HepG2 (cell line): Measurements from ENCODE around the gene ATG4D. TPM values are rescaled to one million over a fixed set of nuclear protein-coding genes. Genes with fewer than 3 reads are reported as not detected.

Experiments used
- DNMT3B ChIP-seq: conservative IDR thresholded peaks from 2 replicates; pipeline ENCODE4 v1.6.1; 2016; ENCODE audit warnings: missing biosample characterization, control low read depth
- FIP1L1 ChIP-seq: fragments of 200-400 bp; formaldehyde crosslinking; IDR thresholded peaks from 2 replicates; pipeline ENCODE4 v1.6.1; 2018; ENCODE audit warnings: low read depth, mild to moderate bottlenecking, low read length, moderate library complexity, borderline replicate concordance; ENCODE audit not compliant: insufficient read depth
- HMG20B ChIP-seq: conservative IDR thresholded peaks from 2 replicates; pipeline ENCODE4 v1.6.1; 2016; ENCODE audit warnings: missing genetic modification reagents, missing compliant biosample characterization
- MXD1 ChIP-seq: sonication (generic); formaldehyde crosslinking; IDR thresholded peaks from 2 replicates; pipeline ENCODE4 v1.4.0; 2020; ENCODE audit warnings: mild to moderate bottlenecking, missing genetic modification reagents
- RORA ChIP-seq: sonication (generic); formaldehyde crosslinking; IDR thresholded peaks from 2 replicates; pipeline ENCODE4 v1.5.0; 2020; ENCODE audit warnings: mild to moderate bottlenecking, missing genetic modification reagents, moderate library complexity
- TFAP4 ChIP-seq: sonication (generic); IDR thresholded peaks from 2 replicates; pipeline ENCODE4 v1.6.1; 2016; ENCODE audit warnings: low read depth, borderline replicate concordance
- ZC3H4 ChIP-seq: sonication (generic); formaldehyde crosslinking; IDR thresholded peaks from 2 replicates; pipeline ENCODE4 v1.4.0; 2020; ENCODE audit warnings: missing genetic modification reagents, borderline replicate concordance
- ZFP36 ChIP-seq: fragments of 150-350 bp; IDR thresholded peaks from 2 replicates; pipeline ENCODE4 v1.6.1; 2018; ENCODE audit warnings: borderline replicate concordance, low read length, low read depth; ENCODE audit not compliant: partially characterized antibody
- ZNF101 ChIP-seq: sonication (generic); formaldehyde crosslinking; IDR thresholded peaks from 2 replicates; pipeline ENCODE4 v1.4.0; 2020; ENCODE audit warnings: mild to moderate bottlenecking, low read depth, missing genetic modification reagents, borderline replicate concordance
- ZNF367 ChIP-seq: sonication (generic); formaldehyde crosslinking; IDR thresholded peaks from 2 replicates; pipeline ENCODE4 v1.4.0; 2020; ENCODE audit warnings: missing genetic modification reagents, borderline replicate concordance
- ZNF709 ChIP-seq: sonication (generic); formaldehyde crosslinking; IDR thresholded peaks from 2 replicates; pipeline ENCODE4 v1.5.0; 2020; ENCODE audit warnings: mild to moderate bottlenecking, missing genetic modification reagents
- ZSCAN12 ChIP-seq: sonication (generic); formaldehyde crosslinking; IDR thresholded peaks from 2 replicates; pipeline ENCODE4 v1.9.0; 2021; ENCODE audit warnings: mild to moderate bottlenecking, missing genetic modification reagents
- ZSCAN30 ChIP-seq: sonication (generic); formaldehyde crosslinking; IDR thresholded peaks from 2 replicates; pipeline ENCODE4 v1.5.0; 2020; ENCODE audit warnings: mild to moderate bottlenecking, missing genetic modification reagents
- polyA plus RNA-seq, 8 experiments: library from polyadenylated mRNA; depleted of rRNA in 3 of 8; stranded (reverse) in 7 of 8; unstranded in 1 of 8; fragments of >200 nt; fragmentation: Illumina TruSeq in 4 of 8; extraction: Trizol in 4 of 8; gene quantifications; 2 replicates each; pipeline versions ENCODE4 v1.2.1 to v1.2.3, GENCODE V29; 2011 to 2016; ENCODE audit warnings: low read depth in 4 of 8, missing spikeins in 1 of 8, mixed read lengths in 1 of 8; ENCODE audit not compliant: insufficient read depth in 1 of 8
- total RNA-seq, 5 experiments: library from RNA; depleted of rRNA; stranded (reverse); fragments of >200 nt; fragmentation: Illumina TruSeq; extraction: Trizol; gene quantifications; 2 replicates each; pipeline ENCODE4 v1.2.3, GENCODE V29; 2016; ENCODE audit warnings: low read depth in 1 of 5
- TF ChIP-seq, protein P1 (sequence below): sonication (generic); formaldehyde crosslinking; IDR thresholded peaks from 2 replicates; pipeline ENCODE4 v1.4.0; 2020; ENCODE audit warnings: missing genetic modification reagents
- TF ChIP-seq, protein P2 (sequence below): sonication (generic); formaldehyde crosslinking; IDR thresholded peaks from 2 replicates; pipeline ENCODE4 v1.9.0; 2022; ENCODE audit warnings: missing genetic modification reagents, mild to moderate bottlenecking, borderline replicate concordance
- TF ChIP-seq, protein P3 (sequence below): sonication (generic); formaldehyde crosslinking; IDR thresholded peaks from 2 replicates; pipeline ENCODE4 v1.5.0; 2020; ENCODE audit warnings: mild to moderate bottlenecking, missing genetic modification reagents, borderline replicate concordance
- TF ChIP-seq, protein P4 (sequence below), 2 experiments: sonication (generic) in 1 of 2; formaldehyde crosslinking in 1 of 2; IDR thresholded peaks; 2 replicates each; pipeline versions ENCODE4 v1.4.0 to v1.6.1; 2018 to 2020; ENCODE audit warnings: missing genetic modification reagents in 2 of 2, borderline replicate concordance in 1 of 2, low read depth in 1 of 2, mild to moderate bottlenecking in 1 of 2, missing biosample characterization in 1 of 2

ATG4D gene
- total and polyA plus RNA-seq, 2 of the 13 experiments (the other 11 are each of a cell fraction or from before 2014, with no cell fraction given), result 17.8 to 19.0 TPM

DNA sequence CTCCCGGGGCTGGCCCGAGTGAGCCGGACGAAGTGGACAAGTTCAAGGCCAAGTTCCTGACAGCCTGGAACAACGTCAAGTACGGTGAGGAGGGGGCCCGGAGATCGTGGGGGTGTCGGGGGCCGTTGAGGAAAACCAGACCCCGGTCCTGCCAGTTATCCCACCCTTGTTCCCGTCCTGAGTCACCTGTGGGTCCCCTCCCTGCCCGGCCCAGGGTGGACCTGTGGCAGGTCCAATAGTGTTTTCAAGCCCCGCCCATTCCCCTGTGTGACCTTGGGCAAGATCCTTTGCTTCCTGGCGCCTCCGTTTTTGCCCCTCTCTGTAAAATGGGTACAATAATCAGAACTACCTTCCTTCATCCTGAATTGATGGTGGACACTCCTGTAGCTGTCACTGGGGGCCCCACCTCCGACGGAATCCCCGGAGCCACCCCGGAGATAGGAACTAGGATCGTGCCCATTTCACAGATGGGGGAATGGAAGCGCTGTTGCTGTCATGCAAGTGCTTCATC lies 593 bp downstream of the ATG4D start (continued):
- TF ChIP-seq RORA, result no peak
- no peak for TF ChIP-seq HMG20B (CRISPR knock-in tag)
- TF ChIP-seq, protein P1, sequence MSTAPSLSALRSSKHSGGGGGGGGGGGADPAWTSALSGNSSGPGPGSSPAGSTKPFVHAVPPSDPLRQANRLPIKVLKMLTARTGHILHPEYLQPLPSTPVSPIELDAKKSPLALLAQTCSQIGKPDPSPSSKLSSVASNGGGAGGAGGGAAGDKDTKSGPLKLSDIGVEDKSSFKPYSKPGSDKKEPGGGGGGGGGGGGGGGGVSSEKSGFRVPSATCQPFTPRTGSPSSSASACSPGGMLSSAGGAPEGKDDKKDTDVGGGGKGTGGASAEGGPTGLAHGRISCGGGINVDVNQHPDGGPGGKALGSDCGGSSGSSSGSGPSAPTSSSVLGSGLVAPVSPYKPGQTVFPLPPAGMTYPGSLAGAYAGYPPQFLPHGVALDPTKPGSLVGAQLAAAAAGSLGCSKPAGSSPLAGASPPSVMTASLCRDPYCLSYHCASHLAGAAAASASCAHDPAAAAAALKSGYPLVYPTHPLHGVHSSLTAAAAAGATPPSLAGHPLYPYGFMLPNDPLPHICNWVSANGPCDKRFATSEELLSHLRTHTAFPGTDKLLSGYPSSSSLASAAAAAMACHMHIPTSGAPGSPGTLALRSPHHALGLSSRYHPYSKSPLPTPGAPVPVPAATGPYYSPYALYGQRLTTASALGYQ (CRISPR knock-in tag), result no peak
- no peak for TF ChIP-seq ZSCAN30 (CRISPR knock-in tag)
- no peak for TF ChIP-seq ZNF367 (CRISPR knock-in tag)
- TF ChIP-seq, protein P2, sequence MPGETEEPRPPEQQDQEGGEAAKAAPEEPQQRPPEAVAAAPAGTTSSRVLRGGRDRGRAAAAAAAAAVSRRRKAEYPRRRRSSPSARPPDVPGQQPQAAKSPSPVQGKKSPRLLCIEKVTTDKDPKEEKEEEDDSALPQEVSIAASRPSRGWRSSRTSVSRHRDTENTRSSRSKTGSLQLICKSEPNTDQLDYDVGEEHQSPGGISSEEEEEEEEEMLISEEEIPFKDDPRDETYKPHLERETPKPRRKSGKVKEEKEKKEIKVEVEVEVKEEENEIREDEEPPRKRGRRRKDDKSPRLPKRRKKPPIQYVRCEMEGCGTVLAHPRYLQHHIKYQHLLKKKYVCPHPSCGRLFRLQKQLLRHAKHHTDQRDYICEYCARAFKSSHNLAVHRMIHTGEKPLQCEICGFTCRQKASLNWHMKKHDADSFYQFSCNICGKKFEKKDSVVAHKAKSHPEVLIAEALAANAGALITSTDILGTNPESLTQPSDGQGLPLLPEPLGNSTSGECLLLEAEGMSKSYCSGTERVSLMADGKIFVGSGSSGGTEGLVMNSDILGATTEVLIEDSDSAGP (CRISPR knock-in tag), result peak; percentile 28; the same call in 1 of the 2 replicates
- TF ChIP-seq DNMT3B (CRISPR knock-in tag), result no peak
- TF ChIP-seq ZFP36, result no peak
- no peak for TF ChIP-seq ZNF101 (CRISPR knock-in tag)
- no peak for TF ChIP-seq ZC3H4
- TF ChIP-seq MXD1 (CRISPR knock-in tag), result no peak
- no peak for TF ChIP-seq TFAP4
- TF ChIP-seq, protein P3, sequence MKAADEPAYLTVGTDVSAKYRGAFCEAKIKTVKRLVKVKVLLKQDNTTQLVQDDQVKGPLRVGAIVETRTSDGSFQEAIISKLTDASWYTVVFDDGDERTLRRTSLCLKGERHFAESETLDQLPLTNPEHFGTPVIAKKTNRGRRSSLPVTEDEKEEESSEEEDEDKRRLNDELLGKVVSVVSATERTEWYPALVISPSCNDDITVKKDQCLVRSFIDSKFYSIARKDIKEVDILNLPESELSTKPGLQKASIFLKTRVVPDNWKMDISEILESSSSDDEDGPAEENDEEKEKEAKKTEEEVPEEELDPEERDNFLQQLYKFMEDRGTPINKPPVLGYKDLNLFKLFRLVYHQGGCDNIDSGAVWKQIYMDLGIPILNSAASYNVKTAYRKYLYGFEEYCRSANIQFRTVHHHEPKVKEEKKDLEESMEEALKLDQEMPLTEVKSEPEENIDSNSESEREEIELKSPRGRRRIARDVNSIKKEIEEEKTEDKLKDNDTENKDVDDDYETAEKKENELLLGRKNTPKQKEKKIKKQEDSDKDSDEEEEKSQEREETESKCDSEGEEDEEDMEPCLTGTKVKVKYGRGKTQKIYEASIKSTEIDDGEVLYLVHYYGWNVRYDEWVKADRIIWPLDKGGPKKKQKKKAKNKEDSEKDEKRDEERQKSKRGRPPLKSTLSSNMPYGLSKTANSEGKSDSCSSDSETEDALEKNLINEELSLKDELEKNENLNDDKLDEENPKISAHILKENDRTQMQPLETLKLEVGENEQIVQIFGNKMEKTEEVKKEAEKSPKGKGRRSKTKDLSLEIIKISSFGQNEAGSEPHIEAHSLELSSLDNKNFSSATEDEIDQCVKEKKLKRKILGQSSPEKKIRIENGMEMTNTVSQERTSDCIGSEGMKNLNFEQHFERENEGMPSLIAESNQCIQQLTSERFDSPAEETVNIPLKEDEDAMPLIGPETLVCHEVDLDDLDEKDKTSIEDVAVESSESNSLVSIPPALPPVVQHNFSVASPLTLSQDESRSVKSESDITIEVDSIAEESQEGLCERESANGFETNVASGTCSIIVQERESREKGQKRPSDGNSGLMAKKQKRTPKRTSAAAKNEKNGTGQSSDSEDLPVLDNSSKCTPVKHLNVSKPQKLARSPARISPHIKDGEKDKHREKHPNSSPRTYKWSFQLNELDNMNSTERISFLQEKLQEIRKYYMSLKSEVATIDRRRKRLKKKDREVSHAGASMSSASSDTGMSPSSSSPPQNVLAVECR, result no peak
- no peak for TF ChIP-seq ZSCAN12 (CRISPR knock-in tag)
- TF ChIP-seq, protein P4, sequence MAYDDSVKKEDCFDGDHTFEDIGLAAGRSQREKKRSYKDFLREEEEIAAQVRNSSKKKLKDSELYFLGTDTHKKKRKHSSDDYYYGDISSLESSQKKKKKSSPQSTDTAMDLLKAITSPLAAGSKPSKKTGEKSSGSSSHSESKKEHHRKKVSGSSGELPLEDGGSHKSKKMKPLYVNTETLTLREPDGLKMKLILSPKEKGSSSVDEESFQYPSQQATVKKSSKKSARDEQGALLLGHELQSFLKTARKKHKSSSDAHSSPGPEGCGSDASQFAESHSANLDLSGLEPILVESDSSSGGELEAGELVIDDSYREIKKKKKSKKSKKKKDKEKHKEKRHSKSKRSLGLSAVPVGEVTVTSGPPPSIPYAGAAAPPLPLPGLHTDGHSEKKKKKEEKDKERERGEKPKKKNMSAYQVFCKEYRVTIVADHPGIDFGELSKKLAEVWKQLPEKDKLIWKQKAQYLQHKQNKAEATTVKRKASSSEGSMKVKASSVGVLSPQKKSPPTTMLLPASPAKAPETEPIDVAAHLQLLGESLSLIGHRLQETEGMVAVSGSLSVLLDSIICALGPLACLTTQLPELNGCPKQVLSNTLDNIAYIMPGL (CRISPR knock-in tag; IDR thresholded peaks at IDR 0.05; ENCODE audit: borderline replicate concordance in 1 of 2, low read depth in 1 of 2), result 0 out of 4 replicates have a peak, but pooled peaks of 1 of the 2 experiments have one; percentile 5
- no peak for TF ChIP-seq FIP1L1
- no peak for TF ChIP-seq ZNF709
